ENCODE results near the gene RBFOX2. TPM values are rescaled to one million over a fixed set of nuclear protein-coding genes. Genes with fewer than 3 reads are reported as not detected.

The RBFOX2 gene
- total RNA-seq, 1 experiment from 2014 or later, result 81.1 TPM

GRCh38 chr22:35754761-35755160, 273.9 kb downstream of the RBFOX2 start:
- TF ChIP-seq REST (IDR thresholded peaks at IDR 0.05; ENCODE audit: insufficient read depth in 1 of 2, low read depth in 2 of 2, low read length in 1 of 2) (no peak), POLR2AphosphoS5 (IDR thresholded peaks at IDR 0.05; ENCODE audit: low read depth, low read length) (no peak), CTCF (IDR thresholded peaks at IDR 0.05) (no peak), TCF7L2 (IDR thresholded peaks at IDR 0.05; ENCODE audit: low read depth, low read length) (no peak), SIN3A (IDR thresholded peaks at IDR 0.05; ENCODE audit: borderline replicate concordance, insufficient read depth, low read depth, low read length) (no peak)
- H3K4me1 ChIP-seq (ENCODE audit: control insufficient read depth, insufficient read depth, low read length), result no peaks in the 10 kb centered on the region; the same call in 1 of the 2 replicates
- DNase-seq (ENCODE audit: low read depth, low spot score), result no peak
- H3K27me3 ChIP-seq (ENCODE audit: control insufficient read depth, insufficient read depth, low read length), result no peaks in the 10 kb centered on the region
- H3K36me3 ChIP-seq (ENCODE audit: control insufficient read depth, insufficient read depth, low read length), result peaks cover 8% of the 10 kb centered on the region; the same call in 1 of the 2 replicates
- BruUV-seq (replicated peaks), result no TSS peak
- H3K27ac ChIP-seq (ENCODE audit: low read length), result no peak overlapping the region
- CTCF ChIA-PET, result no interaction called here
- H3K4me3 ChIP-seq (ENCODE audit: low read depth in 2 of 2, low read length in 2 of 2), result no peak overlapping the region
- intact Hi-C loops (cut with micrococcal nuclease; ENCODE audit: unreplicated experiment), result no loop called here
- H3K9me3 ChIP-seq (ENCODE audit: control insufficient read depth, insufficient read depth, low read depth, low read length), result no peaks in the 10 kb centered on the region
- no peak for ATAC-seq
- POLR2A ChIA-PET, result no interaction called here
- in situ Hi-C loops (cut with HindIII; ENCODE audit: low pct_unique_long_range_greater_than_20kb, low sequenced_read_pairs), result no loop called here

GRCh38 chr22:35752863-35753189, 275.8 kb downstream of the RBFOX2 start:
- in situ Hi-C loops (cut with HindIII; ENCODE audit: low pct_unique_long_range_greater_than_20kb, low sequenced_read_pairs) (no loop called here), intact Hi-C loops (cut with micrococcal nuclease; ENCODE audit: unreplicated experiment) (no loop called here)
- no peak for DNase-seq (ENCODE audit: low read depth, low spot score)
- H3K36me3 ChIP-seq (ENCODE audit: control insufficient read depth, insufficient read depth, low read length), result peaks cover 6% of the 10 kb centered on the region; the same call in 1 of the 2 replicates
- ATAC-seq, result no peak
- no peaks in the 10 kb centered on the region for H3K27me3 ChIP-seq (ENCODE audit: control insufficient read depth, insufficient read depth, low read length)
- H3K4me1 ChIP-seq (ENCODE audit: control insufficient read depth, insufficient read depth, low read length), result no peaks in the 10 kb centered on the region; the same call in 1 of the 2 replicates
- no peak overlapping the region for H3K4me3 ChIP-seq (ENCODE audit: low read depth in 2 of 2, low read length in 2 of 2)
- no peaks in the 10 kb centered on the region for H3K9me3 ChIP-seq (ENCODE audit: control insufficient read depth, insufficient read depth, low read depth, low read length)
- TF ChIP-seq CTCF (IDR thresholded peaks at IDR 0.05) (no peak), TCF7L2 (IDR thresholded peaks at IDR 0.05; ENCODE audit: low read depth, low read length) (no peak), POLR2AphosphoS5 (IDR thresholded peaks at IDR 0.05; ENCODE audit: low read depth, low read length) (no peak), REST (IDR thresholded peaks at IDR 0.05; ENCODE audit: insufficient read depth in 1 of 2, low read depth in 2 of 2, low read length in 1 of 2) (no peak), SIN3A (IDR thresholded peaks at IDR 0.05; ENCODE audit: borderline replicate concordance, insufficient read depth, low read depth, low read length) (no peak)
- ChIA-PET POLR2A (no interaction called here), CTCF (interaction anchor here (0.6 kb wide), 1 partner anchor 86 kb away, joined by 6 read pairs; no protein-coding TSS in a partner anchor)
- no TSS peak for BruUV-seq (replicated peaks)
- H3K27ac ChIP-seq (ENCODE audit: low read length), result no peak overlapping the region

All from Panc1 (cell line).